Loucy (cell line): Measurements from ENCODE around the gene BGN.

Source experiments
- H2AFZ ChIP-seq: fragments of 200-600 bp; sonication (generic); 2 replicates; pipeline ENCODE4 v1.6.0; 2016; ENCODE audit warnings: antibody characterized with exemption, mild to moderate bottlenecking, low read length, moderate library complexity
- H3F3A ChIP-seq: fragments of 200-600 bp; 2 replicates; pipeline ENCODE4 v1.6.0; 2016; ENCODE audit warnings: antibody characterized with exemption, low read depth, mild to moderate bottlenecking
- H3K27me3 ChIP-seq: fragments of 200-600 bp; sonication (generic); 2 replicates; pipeline ENCODE4 v1.6.1; 2014; ENCODE audit warnings: low read length, mild to moderate bottlenecking; ENCODE audit not compliant: insufficient read depth, poor library complexity, severe bottlenecking
- H3K36me3 ChIP-seq: fragments of 200-600 bp; sonication (generic); 2 replicates; pipeline ENCODE4 v1.6.1; 2016; ENCODE audit warnings: low read length; ENCODE audit not compliant: insufficient read depth
- H3K4me1 ChIP-seq: fragments of 200-600 bp; sonication (generic); 2 replicates; pipeline ENCODE4 v1.5.1; 2014; ENCODE audit warnings: low read length, mild to moderate bottlenecking; ENCODE audit not compliant: insufficient read depth, poor library complexity, severe bottlenecking
- H3K4me2 ChIP-seq: fragments of 200-600 bp; sonication (generic); 2 replicates; pipeline ENCODE4 v1.6.0; 2014; ENCODE audit warnings: antibody characterized with exemption, low read length, low read depth, mild to moderate bottlenecking; ENCODE audit not compliant: poor library complexity, severe bottlenecking
- H3K4me3 ChIP-seq: fragments of 200-600 bp; sonication (generic); 2 replicates; pipeline ENCODE4 v1.5.1; 2014; ENCODE audit warnings: low read length, mild to moderate bottlenecking, mixed read lengths; ENCODE audit not compliant: poor library complexity, severe bottlenecking
- H3K79me2 ChIP-seq: fragments of 200-600 bp; sonication (generic); 2 replicates; pipeline ENCODE4 v1.6.1; 2014; ENCODE audit warnings: low read length; ENCODE audit not compliant: insufficient read depth
- H3K9ac ChIP-seq: fragments of 200-600 bp; sonication (generic); 2 replicates; pipeline ENCODE4 v1.6.0; 2014; ENCODE audit warnings: mild to moderate bottlenecking, low read depth, low read length, moderate library complexity; ENCODE audit not compliant: poor library complexity, severe bottlenecking
- H3K9me2 ChIP-seq: fragments of 200-600 bp; sonication (generic); replicated peaks from 2 replicates; pipeline ENCODE4 v1.6.1; 2016; ENCODE audit warnings: low read depth, low read length, mixed read lengths
- H3K9me3 ChIP-seq: fragments of 200-600 bp; sonication (generic); 2 replicates; pipeline ENCODE4 v1.6.1; 2014; ENCODE audit warnings: mild to moderate bottlenecking, antibody characterized with exemption, low read length, low read depth; ENCODE audit not compliant: insufficient read depth
- H4K20me1 ChIP-seq: fragments of 200-600 bp; sonication (generic); 2 replicates; pipeline ENCODE4 v1.6.0; 2014; ENCODE audit warnings: antibody characterized with exemption, low read length, mild to moderate bottlenecking; ENCODE audit not compliant: insufficient read depth, poor library complexity, severe bottlenecking
- EZH2phosphoT487 ChIP-seq: fragments of 200-600 bp; IDR thresholded peaks from 2 replicates; pipeline ENCODE4 v1.6.1; 2018; ENCODE audit warnings: antibody characterized with exemption, mild to moderate bottlenecking, moderate library complexity, borderline replicate concordance
- TF ChIP-seq, protein P1 (sequence below): fragments of 200-600 bp; sonication (generic); conservative IDR thresholded peaks from 2 replicates; pipeline ENCODE4 v1.5.1; 2014; ENCODE audit warnings: mild to moderate bottlenecking, antibody characterized with exemption, low read length

Gene BGN

DNA sequence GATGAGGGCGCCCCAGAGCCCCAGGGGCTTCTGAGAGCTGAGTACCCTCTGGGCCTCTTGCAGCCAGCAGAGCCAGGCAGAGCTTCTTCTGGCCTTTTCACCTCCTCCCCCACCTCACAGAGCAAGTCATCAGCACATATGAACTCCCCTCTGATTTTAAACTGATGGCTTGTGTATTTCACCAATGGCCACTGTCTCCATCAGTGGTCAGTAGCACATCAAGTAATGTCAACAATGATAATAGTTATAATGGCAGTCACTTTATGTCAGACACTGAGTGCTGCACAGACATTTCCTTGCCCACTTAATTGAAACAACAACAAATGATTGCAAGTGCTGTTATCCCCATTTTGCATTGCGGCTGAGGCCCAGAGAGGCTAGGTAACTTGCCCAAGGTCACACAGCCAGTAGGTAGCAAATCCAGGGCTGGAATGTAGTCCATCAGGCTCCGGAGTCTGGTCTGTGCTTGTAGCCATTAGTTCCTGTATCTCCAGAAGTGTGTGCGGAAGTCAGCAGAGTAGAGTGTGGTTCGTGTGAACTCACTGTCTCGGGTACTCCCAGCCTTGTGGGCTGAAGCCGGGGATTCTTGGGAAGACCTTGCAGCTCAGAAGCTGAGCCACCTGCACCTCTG is 25.6 kb downstream of the BGN start:
- no peak overlapping the region for H3K4me3 ChIP-seq

GRCh38 chrX:153521034-153521433 is 26.3 kb downstream of the BGN start:
- Histone ChIP-seq H3K9me3 (no peaks in the 10 kb centered on the region), H3K4me1 (no peaks in the 10 kb centered on the region), H3K4me3 (no peak overlapping the region), H2AFZ (no peak overlapping the region), H3K27me3 (no peaks in the 10 kb centered on the region), H3K36me3 (no peaks in the 10 kb centered on the region), H3K9ac (no peak overlapping the region), H3F3A (no peaks in the 10 kb centered on the region), H4K20me1 (no peaks in the 10 kb centered on the region), H3K9me2 (no peaks in the 10 kb centered on the region), H3K79me2 (no peaks in the 10 kb centered on the region), H3K4me2 (no peak overlapping the region)
- TF ChIP-seq EZH2phosphoT487: no peak
- TF ChIP-seq, protein P1, sequence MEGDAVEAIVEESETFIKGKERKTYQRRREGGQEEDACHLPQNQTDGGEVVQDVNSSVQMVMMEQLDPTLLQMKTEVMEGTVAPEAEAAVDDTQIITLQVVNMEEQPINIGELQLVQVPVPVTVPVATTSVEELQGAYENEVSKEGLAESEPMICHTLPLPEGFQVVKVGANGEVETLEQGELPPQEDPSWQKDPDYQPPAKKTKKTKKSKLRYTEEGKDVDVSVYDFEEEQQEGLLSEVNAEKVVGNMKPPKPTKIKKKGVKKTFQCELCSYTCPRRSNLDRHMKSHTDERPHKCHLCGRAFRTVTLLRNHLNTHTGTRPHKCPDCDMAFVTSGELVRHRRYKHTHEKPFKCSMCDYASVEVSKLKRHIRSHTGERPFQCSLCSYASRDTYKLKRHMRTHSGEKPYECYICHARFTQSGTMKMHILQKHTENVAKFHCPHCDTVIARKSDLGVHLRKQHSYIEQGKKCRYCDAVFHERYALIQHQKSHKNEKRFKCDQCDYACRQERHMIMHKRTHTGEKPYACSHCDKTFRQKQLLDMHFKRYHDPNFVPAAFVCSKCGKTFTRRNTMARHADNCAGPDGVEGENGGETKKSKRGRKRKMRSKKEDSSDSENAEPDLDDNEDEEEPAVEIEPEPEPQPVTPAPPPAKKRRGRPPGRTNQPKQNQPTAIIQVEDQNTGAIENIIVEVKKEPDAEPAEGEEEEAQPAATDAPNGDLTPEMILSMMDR: no peak

More for the DNA sequence above, 25.6 kb downstream of the BGN start:
- no peaks in the 10 kb centered on the region for H3K4me1 ChIP-seq
- no peaks in the 10 kb centered on the region for H3K36me3 ChIP-seq
- H3F3A ChIP-seq: no peaks in the 10 kb centered on the region
- H3K9me2 ChIP-seq: no peaks in the 10 kb centered on the region
- H3K9me3 ChIP-seq: no peaks in the 10 kb centered on the region
- H3K4me2 ChIP-seq: no peak overlapping the region
- no peaks in the 10 kb centered on the region for H3K27me3 ChIP-seq
- no peaks in the 10 kb centered on the region for H4K20me1 ChIP-seq
- H3K79me2 ChIP-seq: no peaks in the 10 kb centered on the region
- no peak overlapping the region for H2AFZ ChIP-seq
- no peak for TF ChIP-seq EZH2phosphoT487
- TF ChIP-seq, protein P1: no peak
- H3K9ac ChIP-seq: no peak overlapping the region

DNA sequence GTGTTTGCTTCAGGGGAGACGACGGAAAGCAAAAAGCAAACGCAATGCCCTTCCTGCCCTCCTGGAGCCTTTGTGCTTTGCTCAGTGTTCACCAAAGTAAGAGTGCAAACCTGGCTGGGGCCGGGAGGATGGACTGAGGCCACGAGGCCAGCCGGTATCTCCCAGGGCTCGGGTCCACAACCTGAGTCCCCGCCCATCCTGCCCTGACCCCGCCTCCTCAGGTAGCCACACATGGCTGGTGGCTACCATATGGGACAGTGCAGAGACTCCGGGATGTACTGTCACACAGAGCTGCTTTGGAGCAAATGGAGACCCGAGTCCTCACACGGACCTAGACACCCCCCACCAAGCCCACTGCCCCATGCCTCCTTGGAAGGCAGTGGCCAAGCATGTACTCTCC is 27.5 kb downstream of the BGN start:
- Histone ChIP-seq H3K9ac (no peak overlapping the region), H3K27me3 (no peaks in the 10 kb centered on the region), H3K36me3 (no peaks in the 10 kb centered on the region), H4K20me1 (no peaks in the 10 kb centered on the region), H3K9me3 (no peaks in the 10 kb centered on the region), H2AFZ (no peak overlapping the region), H3K9me2 (no peaks in the 10 kb centered on the region), H3K4me1 (no peaks in the 10 kb centered on the region), H3K79me2 (no peaks in the 10 kb centered on the region), H3K4me2 (no peak overlapping the region), H3K4me3 (no peak overlapping the region), H3F3A (no peaks in the 10 kb centered on the region)
- TF ChIP-seq EZH2phosphoT487: no peak
- TF ChIP-seq, protein P1: no peak
